HG02973 (cell line): ENCODE results near the gene ART3.

Experiments used
- ATAC-seq: cut with Tn5 transposase; IDR thresholded peaks from one replicate; pipeline ENCODE4 v1.9.1; 2021; ENCODE audit warnings: moderate library complexity; ENCODE audit not compliant: unreplicated experiment

The ART3 gene

GRCh38 chr4:76067652-76068286 is 6.7 kb upstream of the ART3 start:
- peak; percentile 88 for ATAC-seq

GRCh38 chr4:76072760-76073159 is 1.7 kb upstream of the ART3 start:
- no peak for ATAC-seq

DNA sequence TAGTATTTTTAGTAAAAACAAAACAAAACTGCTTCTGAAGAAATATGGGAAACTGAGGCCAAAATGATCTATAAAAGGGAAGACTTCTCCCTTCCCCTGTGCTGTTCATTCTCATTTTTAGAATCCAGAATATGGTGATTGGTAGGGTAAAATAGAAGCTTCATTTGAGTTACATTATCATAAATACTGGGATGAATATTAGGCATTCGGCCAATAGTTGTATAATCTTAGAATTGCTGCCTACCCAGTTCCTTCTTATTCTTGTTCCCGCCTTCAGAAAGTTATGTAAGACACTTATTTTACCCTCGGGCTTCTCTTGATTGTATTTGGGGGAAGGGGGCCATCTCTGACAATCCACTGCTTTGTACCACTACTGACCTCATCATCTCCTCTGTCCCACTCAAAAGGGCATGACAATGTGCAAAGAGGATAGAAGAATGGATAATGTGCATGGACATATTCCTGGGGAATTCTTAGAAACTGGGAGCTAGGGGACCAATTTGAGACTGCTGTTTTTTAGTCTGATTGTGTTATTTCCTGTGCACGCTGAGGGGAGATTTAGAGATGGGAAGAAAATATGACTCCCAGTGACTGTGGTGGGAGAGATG is 588 bp downstream of the ART3 start:
- no peak for ATAC-seq

DNA sequence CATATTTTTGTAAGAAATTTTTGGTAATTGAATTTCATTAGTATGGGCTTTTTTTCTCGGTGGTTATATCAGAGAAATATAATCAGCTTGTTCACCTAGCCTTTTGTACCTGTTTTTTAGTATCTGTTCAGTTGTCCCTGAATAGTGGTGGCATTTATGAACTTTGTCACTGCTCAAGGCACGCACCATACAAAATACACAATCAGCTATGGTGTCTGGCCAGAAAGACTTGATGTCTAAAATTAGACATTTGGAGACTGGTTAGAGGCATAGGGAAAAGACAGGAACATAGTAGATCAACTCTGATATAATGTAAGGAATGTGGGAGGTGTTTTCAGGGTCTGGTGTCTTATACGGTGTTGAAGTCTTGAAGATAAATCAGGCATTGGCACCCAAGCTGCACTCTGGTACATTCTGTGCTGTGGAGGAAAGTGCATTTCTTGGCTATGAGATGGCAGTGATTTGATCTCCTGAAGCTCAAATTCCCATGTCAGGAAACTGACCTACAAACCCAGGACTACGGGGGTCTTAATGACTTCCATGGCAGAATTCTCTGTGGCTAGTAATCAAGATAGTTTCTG is 3.6 kb downstream of the ART3 start:
- no peak for ATAC-seq

DNA sequence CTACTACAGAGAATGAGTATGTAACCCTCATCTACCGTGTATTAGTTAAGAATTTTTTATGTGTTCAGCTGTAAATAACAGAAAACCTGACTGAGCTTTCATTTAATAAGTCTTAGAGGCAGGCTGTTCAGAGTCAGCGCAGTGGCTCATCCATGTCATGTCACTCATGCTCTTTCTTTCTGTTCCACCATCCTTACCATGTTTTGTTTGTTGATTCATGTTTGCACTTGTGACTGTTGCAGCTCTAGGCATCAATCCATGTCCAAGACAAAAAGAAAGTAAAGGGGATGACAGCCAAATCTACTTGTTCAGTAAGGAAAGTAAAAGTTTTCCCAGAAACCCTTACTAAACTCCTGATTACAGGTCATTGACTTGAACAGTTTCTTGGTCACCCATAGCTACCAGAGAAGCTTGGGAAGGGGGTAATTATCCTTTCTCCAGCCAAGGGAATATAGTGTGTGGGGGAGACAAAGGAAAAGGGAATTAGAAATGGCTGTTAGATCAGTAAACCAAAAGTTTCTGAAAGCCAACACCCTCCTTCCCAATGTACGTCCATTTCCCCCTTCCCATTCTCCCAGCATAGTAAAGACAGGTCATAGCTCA is 9.0 kb downstream of the ART3 start:
- no peak for ATAC-seq

GRCh38 chr4:76084542-76084941 is 10.0 kb downstream of the ART3 start:
- no peak for ATAC-seq

- no peak for ATAC-seq
Observed at GRCh38 chr4:76087007-76087769, 12.7 kb downstream of the ART3 start.

DNA sequence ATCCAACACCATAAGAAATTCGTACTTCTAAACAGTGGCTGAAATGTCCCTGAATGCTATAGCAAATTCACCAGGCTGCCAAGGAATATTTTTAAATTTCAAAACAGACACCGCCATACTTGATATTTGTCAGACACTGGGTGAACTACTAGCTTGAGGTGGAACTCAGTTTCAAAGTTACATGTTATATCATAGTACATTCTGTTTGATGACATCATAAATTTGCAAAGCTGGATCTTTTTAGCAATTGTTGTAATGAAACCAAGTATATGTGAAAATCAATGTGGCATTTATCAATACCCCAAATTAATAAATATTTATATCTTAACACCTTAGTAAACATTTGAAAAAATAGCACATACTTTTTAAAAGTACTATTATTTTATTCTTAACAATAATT is 14.2 kb downstream of the ART3 start:
- no peak for ATAC-seq

GRCh38 chr4:76090241-76090691 is 15.8 kb downstream of the ART3 start:
- ATAC-seq: no peak

- no peak for ATAC-seq
Observed at GRCh38 chr4:76091052-76091451, 16.5 kb downstream of the ART3 start.

GRCh38 chr4:76095568-76095967 is 21.1 kb downstream of the ART3 start:
- no peak for ATAC-seq

- no peak for ATAC-seq
Observed at GRCh38 chr4:76096076-76096475, 21.6 kb downstream of the ART3 start.

- ATAC-seq: no peak
Observed at GRCh38 chr4:76105652-76106051, 31.1 kb downstream of the ART3 start.

DNA sequence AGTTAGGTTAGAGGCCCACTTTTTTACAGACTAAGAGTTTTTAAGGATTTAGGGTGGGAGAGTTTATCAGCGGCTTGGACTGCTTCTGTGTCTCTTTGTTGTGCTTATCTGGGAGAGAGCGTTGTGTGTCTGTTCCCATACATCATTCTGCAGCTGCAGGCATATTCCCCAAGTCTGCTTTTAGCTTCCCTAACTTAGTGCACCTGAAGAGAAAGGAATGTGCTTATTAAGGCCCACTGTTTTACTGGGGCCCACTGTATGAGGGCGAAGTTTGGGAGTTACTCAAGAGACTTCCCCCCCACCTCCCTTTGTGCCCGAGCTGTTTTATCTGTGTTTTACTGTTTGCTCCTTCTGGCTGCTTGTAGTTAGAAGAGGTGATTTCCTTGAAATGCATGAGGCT is 31.9 kb downstream of the ART3 start:
- no peak for ATAC-seq

- ATAC-seq: no peak
Observed at GRCh38 chr4:76108467-76109181, 34.1 kb downstream of the ART3 start.

DNA sequence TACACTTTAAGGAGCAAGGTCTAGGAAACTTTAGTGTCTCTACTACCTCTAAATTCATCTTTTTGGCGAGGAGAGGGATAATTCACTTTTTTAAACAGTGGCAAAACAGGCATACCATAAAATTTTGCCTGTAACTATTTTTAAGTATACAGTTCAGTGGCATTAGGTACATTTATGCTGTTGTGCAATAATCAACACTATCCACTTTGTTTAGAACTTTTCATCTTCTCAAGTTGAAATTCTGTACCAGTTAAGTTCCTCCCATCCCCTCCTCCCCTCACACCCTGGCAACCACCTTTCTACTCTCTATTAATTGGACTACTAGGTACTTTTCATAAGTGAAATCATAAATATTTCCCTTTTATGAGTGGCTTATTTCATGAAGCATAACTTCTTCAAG is 42.3 kb downstream of the ART3 start:
- ATAC-seq: no peak

DNA sequence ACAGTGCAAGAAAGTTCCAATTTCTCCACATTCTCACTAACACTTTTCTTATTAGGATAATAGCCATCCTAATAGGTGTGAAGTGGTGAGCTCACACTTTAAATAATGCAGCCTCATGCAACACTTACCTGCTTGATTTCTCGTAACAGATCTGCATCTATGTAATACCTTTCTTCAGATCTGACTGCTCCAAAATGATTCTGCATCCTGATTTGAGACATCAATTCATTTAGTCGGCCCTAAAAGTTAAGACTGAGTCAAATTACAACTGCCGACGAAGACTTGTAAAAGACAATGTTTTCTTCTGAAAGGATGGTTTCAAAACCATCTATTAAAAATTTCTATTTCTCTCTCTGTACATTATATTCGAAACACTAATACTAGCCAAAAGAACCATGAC is 43.0 kb downstream of the ART3 start:
- no peak for ATAC-seq

GRCh38 chr4:76120199-76120598 is 45.7 kb downstream of the ART3 start:
- no peak for ATAC-seq

- ATAC-seq: no peak
Observed at GRCh38 chr4:76125816-76126215, 51.3 kb downstream of the ART3 start.

DNA sequence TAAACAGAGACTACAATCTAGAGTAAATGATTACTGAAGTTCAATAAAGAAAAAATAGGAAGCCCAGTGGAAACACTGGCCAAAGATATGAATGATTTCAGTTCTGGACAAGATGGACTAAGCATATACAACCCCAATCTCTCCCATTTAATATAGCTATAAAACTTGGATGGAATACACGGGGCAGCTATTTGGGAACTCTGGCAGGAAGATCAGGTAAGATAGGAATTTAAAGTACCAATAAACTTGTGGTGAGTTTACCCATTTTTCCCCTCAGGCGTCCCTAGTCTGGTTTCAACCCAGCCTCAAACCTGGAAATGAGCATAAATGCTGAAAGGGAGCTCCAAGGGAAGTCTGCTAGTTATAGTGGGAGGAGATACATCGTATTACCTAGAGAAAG is 53.2 kb downstream of the ART3 start:
- no peak for ATAC-seq

DNA sequence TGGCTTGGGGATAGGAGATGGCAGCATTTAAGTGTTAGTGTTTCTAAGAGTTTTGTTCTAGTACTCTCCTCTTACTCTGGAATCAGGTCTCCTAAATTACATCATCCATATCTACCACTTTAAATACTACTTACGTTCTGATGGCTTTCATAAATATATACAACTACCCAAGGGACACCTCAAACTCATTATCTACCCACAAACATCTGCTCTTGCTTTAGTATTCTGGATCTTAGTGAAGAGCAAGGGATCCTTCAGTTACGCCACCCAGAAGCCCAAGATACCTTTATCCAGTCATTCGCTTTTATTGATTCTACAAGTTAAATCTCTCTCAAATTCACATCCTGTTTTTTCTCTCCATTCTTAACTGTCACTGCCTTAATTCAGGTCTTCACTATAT is 66.7 kb downstream of the ART3 start:
- ATAC-seq: no peak
